Measurements from ENCODE around the gene VIL1. TPM values are rescaled to one million over a fixed set of nuclear protein-coding genes. Genes with fewer than 3 reads are reported as not detected.
A peak's percentile ranks its signal among the peaks of the same experiment; 100 is the strongest.

VIL1 gene
- total and polyA plus RNA-seq, 2 donors from 2014 or later: 9.0 to 10.5 TPM

DNA sequence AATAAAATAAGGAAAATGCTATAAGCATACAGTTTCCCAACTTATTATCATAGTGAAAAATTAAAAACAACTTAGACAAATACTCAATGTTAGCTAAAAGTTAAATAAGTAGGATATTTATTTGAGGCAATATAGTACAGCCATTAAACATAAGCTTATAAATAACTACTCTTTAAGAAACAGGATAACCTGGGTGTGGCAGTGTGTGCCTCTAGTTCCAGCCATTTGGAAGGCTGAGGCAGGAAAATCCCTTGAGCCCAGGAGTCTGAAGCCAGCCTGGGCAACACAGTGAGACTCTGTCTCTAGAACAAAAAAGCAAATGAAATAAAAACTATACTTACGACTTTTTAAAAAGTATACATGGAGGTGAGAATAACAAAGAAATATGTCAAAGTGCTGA lies 39.7 kb downstream of the VIL1 start:
- H3K9ac ChIP-seq (ENCODE audit: low read length in 3 of 3): no peak overlapping the region
- H3K27ac ChIP-seq (ENCODE audit: low read depth in 2 of 2, low read length in 2 of 2): no peak overlapping the region
- H3K4me1 ChIP-seq (ENCODE audit: control insufficient read depth in 2 of 3, insufficient read depth in 2 of 3, low read depth in 1 of 3, low read length in 3 of 3): no peaks in the 10 kb centered on the region
- TF ChIP-seq, protein P1, sequence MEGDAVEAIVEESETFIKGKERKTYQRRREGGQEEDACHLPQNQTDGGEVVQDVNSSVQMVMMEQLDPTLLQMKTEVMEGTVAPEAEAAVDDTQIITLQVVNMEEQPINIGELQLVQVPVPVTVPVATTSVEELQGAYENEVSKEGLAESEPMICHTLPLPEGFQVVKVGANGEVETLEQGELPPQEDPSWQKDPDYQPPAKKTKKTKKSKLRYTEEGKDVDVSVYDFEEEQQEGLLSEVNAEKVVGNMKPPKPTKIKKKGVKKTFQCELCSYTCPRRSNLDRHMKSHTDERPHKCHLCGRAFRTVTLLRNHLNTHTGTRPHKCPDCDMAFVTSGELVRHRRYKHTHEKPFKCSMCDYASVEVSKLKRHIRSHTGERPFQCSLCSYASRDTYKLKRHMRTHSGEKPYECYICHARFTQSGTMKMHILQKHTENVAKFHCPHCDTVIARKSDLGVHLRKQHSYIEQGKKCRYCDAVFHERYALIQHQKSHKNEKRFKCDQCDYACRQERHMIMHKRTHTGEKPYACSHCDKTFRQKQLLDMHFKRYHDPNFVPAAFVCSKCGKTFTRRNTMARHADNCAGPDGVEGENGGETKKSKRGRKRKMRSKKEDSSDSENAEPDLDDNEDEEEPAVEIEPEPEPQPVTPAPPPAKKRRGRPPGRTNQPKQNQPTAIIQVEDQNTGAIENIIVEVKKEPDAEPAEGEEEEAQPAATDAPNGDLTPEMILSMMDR (IDR thresholded peaks at IDR 0.05; ENCODE audit: borderline replicate concordance, extremely low read depth, insufficient read depth): no peak
- intact Hi-C loops (cut with DNase I): no loop called here
- H3K4me3 ChIP-seq (ENCODE audit: low read length in 3 of 3): no peak overlapping the region
- H3K27me3 ChIP-seq (ENCODE audit: control insufficient read depth, insufficient read depth, low read length): no peaks in the 10 kb centered on the region
- peaks cover 9 to 10% (median 10%) of the 10 kb centered on the region in 3 donors for H3K36me3 ChIP-seq (ENCODE audit: control insufficient read depth in 2 of 3, insufficient read depth in 3 of 3, low read length in 3 of 3)
- no peak for DNase-seq
- no peaks in the 10 kb centered on the region for H3K9me3 ChIP-seq (ENCODE audit: control insufficient read depth in 2 of 3, insufficient read depth in 1 of 3, low read length in 3 of 3)
- FAIRE-seq: no peak

DNA sequence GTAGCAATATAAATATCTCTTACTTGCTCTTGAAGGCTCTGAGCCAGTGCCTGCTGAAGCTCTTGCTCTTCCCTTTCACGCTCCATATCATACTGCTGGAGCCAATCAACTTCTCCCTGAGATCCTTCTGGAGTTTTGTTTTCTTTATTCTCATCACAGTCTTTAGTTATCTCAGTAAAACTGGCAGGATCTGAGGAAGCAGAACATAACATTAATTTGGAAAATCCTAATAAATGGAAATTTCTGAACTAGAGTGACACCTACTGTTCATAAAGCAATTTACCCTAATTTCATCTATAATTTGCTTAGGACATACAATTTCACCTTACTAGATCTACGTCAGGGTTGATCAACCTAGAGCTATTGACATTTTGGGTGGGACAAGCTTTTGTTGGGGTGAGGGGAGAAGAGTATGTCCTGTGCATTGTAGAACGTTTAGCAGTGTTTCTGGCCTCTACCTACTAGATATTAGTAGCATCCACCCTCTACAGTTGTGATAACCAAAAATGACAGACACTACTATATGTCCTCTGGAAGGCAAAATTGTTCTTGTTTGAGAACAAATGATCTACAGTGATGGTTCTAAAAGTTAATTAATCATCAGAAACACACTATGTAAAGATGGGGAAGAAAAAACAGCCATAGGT lies 47.2 kb downstream of the VIL1 start:
- intact Hi-C loops (cut with DNase I): loop anchor here (10.0 kb wide), 1 partner anchor 191 kb away; the partner anchor contains the start of genes AAMP and PNKD
- Histone ChIP-seq H3K9me3 (ENCODE audit: control insufficient read depth in 2 of 3, insufficient read depth in 1 of 3, low read length in 3 of 3) (no peaks in the 10 kb centered on the region), H3K27ac (ENCODE audit: low read depth in 2 of 2, low read length in 2 of 2) (no peak overlapping the region), H3K4me1 (ENCODE audit: control insufficient read depth in 2 of 3, insufficient read depth in 2 of 3, low read depth in 1 of 3, low read length in 3 of 3) (no peaks in the 10 kb centered on the region), H3K27me3 (ENCODE audit: control insufficient read depth, insufficient read depth, low read length) (no peaks in the 10 kb centered on the region), H3K4me3 (ENCODE audit: low read length in 3 of 3) (no peak overlapping the region), H3K9ac (ENCODE audit: low read length in 3 of 3) (no peak overlapping the region), H3K36me3 (ENCODE audit: control insufficient read depth in 2 of 3, insufficient read depth in 3 of 3, low read length in 3 of 3) (peaks cover 0 to 4% (median 0%) of the 10 kb centered on the region in 3 donors)
- peak; percentile 42 for FAIRE-seq
- TF ChIP-seq, protein P1 (IDR thresholded peaks at IDR 0.05; ENCODE audit: borderline replicate concordance, extremely low read depth, insufficient read depth): peak; percentile 48
- peak in 2 of 5 donors; percentile 31 to 52 for DNase-seq

DNA sequence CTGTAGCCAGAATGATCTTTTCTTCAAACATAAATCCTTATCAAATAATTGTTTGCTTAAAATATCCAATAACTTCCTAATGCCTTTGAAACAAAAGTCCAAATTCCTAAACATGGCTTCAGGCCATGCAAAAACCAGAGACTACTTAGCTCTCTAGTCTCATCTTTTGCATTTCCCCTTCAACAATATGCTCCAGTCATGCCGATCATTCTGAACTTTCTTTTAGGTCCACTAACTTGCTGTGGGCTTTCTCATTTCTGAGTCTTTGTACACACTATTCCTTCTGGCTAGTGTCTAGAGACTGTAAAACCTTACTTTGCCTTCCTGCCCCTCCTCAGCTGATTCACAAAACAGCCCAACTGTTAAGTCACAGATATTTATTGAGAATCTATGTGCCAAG lies 51.5 kb downstream of the VIL1 start:
- peaks cover 2 to 8% (median 5%) of the 10 kb centered on the region in 3 donors for H3K36me3 ChIP-seq (ENCODE audit: control insufficient read depth in 2 of 3, insufficient read depth in 3 of 3, low read length in 3 of 3)
- no peak overlapping the region for H3K27ac ChIP-seq (ENCODE audit: low read depth in 2 of 2, low read length in 2 of 2)
- DNase-seq (peak in 1 of 5 donors; percentile 2), FAIRE-seq (no peak)
- H3K9ac ChIP-seq (ENCODE audit: low read length in 3 of 3): no peak overlapping the region
- intact Hi-C loops (cut with DNase I): no loop called here
- H3K4me1 ChIP-seq (ENCODE audit: control insufficient read depth in 2 of 3, insufficient read depth in 2 of 3, low read depth in 1 of 3, low read length in 3 of 3): peaks cover 0 to 2% (median 0%) of the 10 kb centered on the region in 3 donors
- no peaks in the 10 kb centered on the region for H3K9me3 ChIP-seq (ENCODE audit: control insufficient read depth in 2 of 3, insufficient read depth in 1 of 3, low read length in 3 of 3)
- no peak overlapping the region for H3K4me3 ChIP-seq (ENCODE audit: low read length in 3 of 3)
- H3K27me3 ChIP-seq (ENCODE audit: control insufficient read depth, insufficient read depth, low read length): no peaks in the 10 kb centered on the region
- TF ChIP-seq, protein P1 (IDR thresholded peaks at IDR 0.05; ENCODE audit: borderline replicate concordance, extremely low read depth, insufficient read depth): no peak

All from kidney (tissue), 14 donors.